GM19372 (cell line): ENCODE measurements around the gene ANKRD29.

ENCODE experiments used
- ATAC-seq: cut with Tn5 transposase; IDR thresholded peaks from one replicate; pipeline ENCODE4 v1.9.1; 2021; ENCODE audit warnings: mild to moderate bottlenecking, low read depth, moderate library complexity; ENCODE audit not compliant: unreplicated experiment

The ANKRD29 gene

GRCh38 chr18:23684515-23685197, 21.9 kb upstream of the ANKRD29 start:
- ATAC-seq: no peak

- ATAC-seq: no peak
These were observed 21.0 kb upstream of the ANKRD29 start for GRCh38 chr18:23683671-23684070.

GRCh38 chr18:23683155-23683554, 20.4 kb upstream of the ANKRD29 start:
- ATAC-seq: no peak

- no peak for ATAC-seq
These were observed 19.8 kb upstream of the ANKRD29 start for GRCh38 chr18:23682472-23682871.

GRCh38 chr18:23682045-23682444, 19.3 kb upstream of the ANKRD29 start:
- no peak for ATAC-seq

GRCh38 chr18:23675896-23676295, 13.2 kb upstream of the ANKRD29 start:
- ATAC-seq: no peak

- ATAC-seq: no peak
These were observed 12.5 kb upstream of the ANKRD29 start for GRCh38 chr18:23675236-23675635.

- no peak for ATAC-seq
These were observed 11.0 kb upstream of the ANKRD29 start for GRCh38 chr18:23673725-23674124.

- ATAC-seq: no peak
These were observed 8.9 kb upstream of the ANKRD29 start for GRCh38 chr18:23671564-23671963.

- ATAC-seq: no peak
These were observed 7.2 kb upstream of the ANKRD29 start for GRCh38 chr18:23669804-23670405.

GRCh38 chr18:23669202-23669766, 6.6 kb upstream of the ANKRD29 start:
- ATAC-seq: no peak

- no peak for ATAC-seq
These were observed 6.0 kb upstream of the ANKRD29 start for GRCh38 chr18:23668731-23669130.

GRCh38 chr18:23667114-23667513, 4.4 kb upstream of the ANKRD29 start:
- no peak for ATAC-seq

GRCh38 chr18:23664674-23665073, 2.0 kb upstream of the ANKRD29 start:
- no peak for ATAC-seq

GRCh38 chr18:23661735-23662308, 889 bp downstream of the ANKRD29 start:
- ATAC-seq: no peak

GRCh38 chr18:23658285-23658684, 4.4 kb downstream of the ANKRD29 start:
- ATAC-seq: no peak

- ATAC-seq: no peak
These were observed 10.5 kb downstream of the ANKRD29 start for GRCh38 chr18:23652232-23652631.

- no peak for ATAC-seq
These were observed 11.5 kb downstream of the ANKRD29 start for GRCh38 chr18:23650968-23651927.

GRCh38 chr18:23648940-23649607, 13.6 kb downstream of the ANKRD29 start:
- ATAC-seq: no peak

GRCh38 chr18:23648456-23648855, 14.3 kb downstream of the ANKRD29 start:
- no peak for ATAC-seq
